Measurements from ENCODE around the gene NUB1.

NUB1 gene

DNA sequence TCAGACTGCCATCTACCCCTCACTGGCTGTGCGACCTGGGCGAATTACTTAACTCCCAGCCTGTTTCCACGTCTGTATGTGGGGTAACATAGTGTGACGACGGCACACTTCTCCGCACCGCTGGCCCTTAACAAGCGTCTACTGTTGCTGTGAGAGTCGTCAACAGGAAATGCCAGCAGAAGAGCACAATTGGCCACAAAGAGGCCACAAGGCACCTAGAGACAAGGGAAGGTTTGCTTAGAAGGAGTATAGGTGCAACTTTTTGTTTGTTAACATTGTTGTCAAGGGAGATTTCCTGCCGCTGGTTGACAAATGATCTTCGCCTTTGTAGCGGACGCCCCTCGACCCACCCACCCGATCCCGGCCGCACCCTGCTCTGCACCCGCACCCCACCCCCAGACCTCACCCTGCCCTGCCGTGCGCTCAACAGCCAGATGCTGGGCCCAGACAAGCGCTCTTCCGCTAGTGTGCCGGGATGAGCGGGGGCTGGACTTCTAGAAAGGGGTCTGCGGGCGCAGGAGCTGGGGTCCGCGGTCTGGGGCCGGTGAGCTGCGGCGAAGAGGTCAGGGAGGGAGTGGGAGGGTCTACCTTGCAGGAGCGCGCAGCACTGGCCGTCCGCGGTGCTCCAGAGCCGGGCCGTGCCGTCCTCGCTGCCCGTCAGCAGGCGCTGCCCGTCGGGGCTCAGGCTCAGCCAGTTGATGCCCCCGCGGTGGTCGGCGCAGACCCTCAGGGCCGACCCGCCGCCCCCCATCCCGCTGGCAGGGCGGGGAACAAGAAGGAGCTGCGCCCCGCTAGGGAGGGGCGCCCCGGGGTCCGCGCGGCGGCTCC, 67.4 kb downstream of the NUB1 start:
- Histone ChIP-seq H2BK5ac (ENCODE audit: low read length) (peak overlapping the region; percentile 94), H3K14ac (ENCODE audit: low read length) (peak overlapping the region; percentile 75), H2BK12ac (ENCODE audit: low read length) (peak overlapping the region; percentile 30), H3K4me2 (ENCODE audit: insufficient read depth, low read length, poor library complexity, severe bottlenecking) (peak overlapping the region; percentile 80), H3K9me3 (replicated peaks in 1 of 2; ENCODE audit: control insufficient read depth in 2 of 2, insufficient read depth in 1 of 2, low read depth in 1 of 2, low read length in 2 of 2) (peaks cover 0 to 2% of the 10 kb centered on the region in 2 donors), H4K91ac (ENCODE audit: low read depth, low read length, poor library complexity) (no peak overlapping the region), H2BK120ac (ENCODE audit: low read depth, low read length) (peak overlapping the region; percentile 91), H3K27me3 (ENCODE audit: control insufficient read depth in 3 of 3, insufficient read depth in 3 of 3, low read depth in 1 of 3, low read length in 3 of 3) (peaks cover 0 to 5% (median 5%) of the 10 kb centered on the region in 3 experiments), H3K4ac (ENCODE audit: low read length) (no peak overlapping the region), H2BK15ac (ENCODE audit: low read length) (peak overlapping the region; percentile 99), H3K18ac (ENCODE audit: low read length) (peak overlapping the region; percentile 99), H3K4me3 (ENCODE audit: low read length in 2 of 2) (peak overlapping the region; percentile 91 to 96), H3K36me3 (replicated peaks in 1 of 2; ENCODE audit: control insufficient read depth in 2 of 2, insufficient read depth in 2 of 2, low read length in 2 of 2) (peaks cover 3 to 19% of the 10 kb centered on the region in 2 donors), H2AFZ (ENCODE audit: low read length) (peak overlapping the region; percentile 99), H3K9ac (ENCODE audit: low read depth, low read length, poor library complexity) (peak overlapping the region; percentile 96), H3K79me1 (ENCODE audit: low read depth, low read length) (peaks cover 7% of the 10 kb centered on the region), H3K27ac (replicated peaks; ENCODE audit: low read length) (no peak overlapping the region), H3K4me1 (ENCODE audit: control insufficient read depth in 2 of 2, insufficient read depth in 1 of 2, low read depth in 1 of 2, low read length in 2 of 2) (peaks cover 9 to 16% of the 10 kb centered on the region in 2 donors), H3K23ac (ENCODE audit: low read depth, low read length, poor library complexity) (peak overlapping the region; percentile 96), H4K8ac (ENCODE audit: low read depth, low read length) (no peak overlapping the region), H2AK5ac (ENCODE audit: low read depth, low read length) (peak overlapping the region; percentile 96)
- DNase-seq (ENCODE audit: low spot score), result no peak
- WGBS, 2 donors (ENCODE audit: extremely low coverage in 2 of 2, insufficient read length in 2 of 2, insufficient replicate concordance in 1 of 2), result no CpG with 5 or more reads among the region's 61 CpGs

DNA sequence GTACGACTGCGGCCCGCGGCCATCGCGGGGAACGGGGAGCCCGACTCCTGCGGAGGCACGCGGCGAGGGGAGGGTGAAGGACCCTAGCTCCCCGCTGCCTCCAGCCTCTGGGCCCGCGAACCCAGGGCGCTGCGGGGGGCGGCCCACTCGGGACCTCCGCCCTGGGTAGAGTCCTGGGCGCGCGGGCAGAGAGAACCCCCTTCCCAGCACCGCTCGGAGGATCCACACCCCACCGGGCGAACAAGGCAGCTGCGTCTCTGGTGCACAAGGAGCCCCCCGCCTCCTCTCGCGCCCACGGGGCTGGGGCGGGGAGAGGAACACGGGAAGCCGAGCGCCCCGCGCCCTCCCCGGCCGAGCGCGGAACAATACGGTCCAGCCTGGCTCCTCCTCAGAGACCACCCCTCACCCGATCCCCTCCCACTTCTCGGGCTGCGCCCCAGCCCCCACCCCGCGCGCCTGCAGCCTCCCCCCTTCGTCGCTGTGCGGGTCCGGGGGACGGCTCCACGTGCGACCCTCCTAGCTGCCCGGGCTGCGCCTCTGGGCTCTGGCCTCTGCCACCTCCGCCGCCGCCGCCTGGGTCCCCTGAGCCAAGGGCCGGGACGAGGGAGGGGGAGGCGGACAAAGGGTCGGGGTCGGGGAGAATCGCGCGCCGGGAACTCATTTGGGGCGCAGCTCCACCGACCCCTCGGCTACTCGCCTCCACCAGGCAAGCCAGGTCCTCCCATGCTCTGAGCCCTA, 68.2 kb downstream of the NUB1 start, which contains the start of gene WDR86:
Gene WDR86, minus strand, starts transcription at position 372 of the 738 bp plus-strand sequence. CDS start 449 bp downstream, outside the sequence.
- peak within 1 kb of the TSS; percentile 94 for H2BK5ac ChIP-seq (ENCODE audit: low read length)
- H3K9me3 ChIP-seq (replicated peaks in 1 of 2; ENCODE audit: control insufficient read depth in 2 of 2, insufficient read depth in 1 of 2, low read depth in 1 of 2, low read length in 2 of 2), result peaks cover 0 to 2% of the 10 kb centered on the region in 2 donors
- peak within 1 kb of the TSS; percentile 99 for H2BK15ac ChIP-seq (ENCODE audit: low read length)
- H3K23ac ChIP-seq (ENCODE audit: low read depth, low read length, poor library complexity), result peak within 1 kb of the TSS; percentile 96
- WGBS, 2 donors (ENCODE audit: extremely low coverage in 2 of 2, insufficient read length in 2 of 2, insufficient replicate concordance in 1 of 2), result no CpG with 5 or more reads among the region's 75 CpGs
- H3K18ac ChIP-seq (ENCODE audit: low read length), result peak within 1 kb of the TSS; percentile 99
- H3K14ac ChIP-seq (ENCODE audit: low read length), result peak within 1 kb of the TSS; percentile 94
- peak within 1 kb of the TSS; percentile 96 for H3K9ac ChIP-seq (ENCODE audit: low read depth, low read length, poor library complexity)
- peak within 1 kb of the TSS; percentile 99 for H2AFZ ChIP-seq (ENCODE audit: low read length)
- no peak within 1 kb of the TSS for H3K27ac ChIP-seq (replicated peaks; ENCODE audit: low read length)
- peaks cover 8 to 16% of the 10 kb centered on the region in 2 donors for H3K4me1 ChIP-seq (ENCODE audit: control insufficient read depth in 2 of 2, insufficient read depth in 1 of 2, low read depth in 1 of 2, low read length in 2 of 2)
- peak within 1 kb of the TSS; percentile 91 to 96 for H3K4me3 ChIP-seq (ENCODE audit: low read length in 2 of 2)
- DNase-seq (ENCODE audit: low spot score), result peak; percentile 58
- peak within 1 kb of the TSS; percentile 80 for H3K4me2 ChIP-seq (ENCODE audit: insufficient read depth, low read length, poor library complexity, severe bottlenecking)
- peak within 1 kb of the TSS; percentile 68 for H4K91ac ChIP-seq (ENCODE audit: low read depth, low read length, poor library complexity)
- H4K8ac ChIP-seq (ENCODE audit: low read depth, low read length), result peak within 1 kb of the TSS; percentile 78
- peak within 1 kb of the TSS; percentile 84 for H3K4ac ChIP-seq (ENCODE audit: low read length)
- peaks cover 0 to 5% (median 5%) of the 10 kb centered on the region in 3 experiments for H3K27me3 ChIP-seq (ENCODE audit: control insufficient read depth in 3 of 3, insufficient read depth in 3 of 3, low read depth in 1 of 3, low read length in 3 of 3)
- peaks cover 7% of the 10 kb centered on the region for H3K79me1 ChIP-seq (ENCODE audit: low read depth, low read length)
- H2AK5ac ChIP-seq (ENCODE audit: low read depth, low read length), result peak within 1 kb of the TSS; percentile 96
- peak within 1 kb of the TSS; percentile 91 for H2BK120ac ChIP-seq (ENCODE audit: low read depth, low read length)
- H2BK12ac ChIP-seq (ENCODE audit: low read length), result peak within 1 kb of the TSS; percentile 30
- peaks cover 3 to 19% of the 10 kb centered on the region in 2 donors for H3K36me3 ChIP-seq (replicated peaks in 1 of 2; ENCODE audit: control insufficient read depth in 2 of 2, insufficient read depth in 2 of 2, low read length in 2 of 2)

DNA sequence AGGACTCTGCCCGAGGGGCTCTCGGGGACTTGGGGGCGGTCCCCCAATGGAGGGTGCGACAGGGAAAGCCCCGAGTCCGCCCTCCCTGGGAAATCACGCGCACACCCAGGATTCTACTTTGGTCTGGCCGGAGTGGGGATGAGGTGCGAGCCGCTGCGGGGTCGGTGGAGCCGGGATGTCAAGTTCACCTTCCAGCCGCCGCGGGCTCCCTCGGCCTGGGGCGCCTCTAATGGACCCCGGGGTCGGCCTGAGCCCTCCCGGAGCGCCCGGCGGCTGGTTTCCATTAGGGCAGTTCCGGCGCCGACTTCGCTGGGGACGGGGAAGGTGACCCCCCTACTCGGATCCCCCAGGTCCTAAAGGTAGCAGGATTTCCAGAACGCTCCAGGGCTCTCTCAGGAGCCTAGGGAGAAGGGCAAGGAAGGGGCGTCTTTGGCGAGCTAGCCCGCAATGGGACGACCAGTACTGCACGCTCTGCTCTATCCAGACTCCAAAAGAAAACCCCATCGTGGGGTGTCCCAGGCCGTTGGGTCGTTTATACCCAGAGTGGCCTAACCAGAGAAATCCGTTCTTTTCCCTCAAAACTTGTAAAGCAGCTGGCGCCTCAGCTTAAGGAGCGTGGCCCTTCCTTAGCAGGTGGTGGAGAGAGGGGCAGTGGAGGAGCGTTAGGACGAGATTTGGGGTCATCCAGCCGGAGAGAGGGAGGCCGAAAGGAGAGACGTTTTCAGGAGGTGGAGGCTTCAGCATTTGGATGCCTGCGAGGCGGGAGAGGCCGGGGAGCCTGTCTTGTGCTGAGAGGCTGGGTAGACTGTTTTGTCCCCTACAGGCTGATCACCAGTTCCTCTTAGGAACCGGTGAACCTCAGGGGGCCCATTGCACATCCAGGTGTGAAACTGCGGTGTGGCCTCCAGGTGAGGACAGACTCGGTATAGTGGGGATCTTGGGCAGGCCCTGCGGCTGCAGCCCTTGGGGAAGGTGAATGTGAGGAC, 69.1 kb downstream of the NUB1 start:
- no peak overlapping the region for H3K27ac ChIP-seq (replicated peaks; ENCODE audit: low read length)
- peak; percentile 51 for DNase-seq (ENCODE audit: low spot score)

More for the DNA sequence above, 69.1 kb downstream of the NUB1 start:
- Histone ChIP-seq H3K9me3 (replicated peaks in 1 of 2; ENCODE audit: control insufficient read depth in 2 of 2, insufficient read depth in 1 of 2, low read depth in 1 of 2, low read length in 2 of 2) (peaks cover 2% of the 10 kb centered on the region in 2 donors), H3K79me1 (ENCODE audit: low read depth, low read length) (peaks cover 7% of the 10 kb centered on the region), H2AK5ac (ENCODE audit: low read depth, low read length) (peak overlapping the region; percentile 96), H3K4me1 (ENCODE audit: control insufficient read depth in 2 of 2, insufficient read depth in 1 of 2, low read depth in 1 of 2, low read length in 2 of 2) (peaks cover 8 to 16% of the 10 kb centered on the region in 2 donors), H3K14ac (ENCODE audit: low read length) (peak overlapping the region; percentile 94), H3K9ac (ENCODE audit: low read depth, low read length, poor library complexity) (peak overlapping the region; percentile 94), H4K91ac (ENCODE audit: low read depth, low read length, poor library complexity) (no peak overlapping the region), H4K8ac (ENCODE audit: low read depth, low read length) (no peak overlapping the region), H3K4ac (ENCODE audit: low read length) (peak overlapping the region; percentile 84), H2BK120ac (ENCODE audit: low read depth, low read length) (peak overlapping the region; percentile 81), H2BK5ac (ENCODE audit: low read length) (peak overlapping the region; percentile 94), H3K4me2 (ENCODE audit: insufficient read depth, low read length, poor library complexity, severe bottlenecking) (peak overlapping the region; percentile 80), H2BK12ac (ENCODE audit: low read length) (peak overlapping the region; percentile 22), H3K23ac (ENCODE audit: low read depth, low read length, poor library complexity) (peak overlapping the region; percentile 96), H2AFZ (ENCODE audit: low read length) (peak overlapping the region; percentile 99), H3K36me3 (replicated peaks in 1 of 2; ENCODE audit: control insufficient read depth in 2 of 2, insufficient read depth in 2 of 2, low read length in 2 of 2) (peaks cover 0 to 18% of the 10 kb centered on the region in 2 donors), H2BK15ac (ENCODE audit: low read length) (peak overlapping the region; percentile 99), H3K4me3 (ENCODE audit: low read length in 2 of 2) (peak overlapping the region; percentile 91 to 96), H3K27me3 (ENCODE audit: control insufficient read depth in 3 of 3, insufficient read depth in 3 of 3, low read depth in 1 of 3, low read length in 3 of 3) (peaks cover 0 to 5% (median 5%) of the 10 kb centered on the region in 3 experiments), H3K18ac (ENCODE audit: low read length) (peak overlapping the region; percentile 99)
- no CpG with 5 or more reads among the region's 55 CpGs for WGBS, 2 donors (ENCODE audit: extremely low coverage in 2 of 2, insufficient read length in 2 of 2, insufficient replicate concordance in 1 of 2)

Data from neuronal stem cell (in vitro differentiated cells).